Stimulated activated CD8-positive, alpha-beta memory T cell treated with anti-CD3 and anti-CD28 coated beads, Interleukin-2, amount 100 ng/mL, for 48 hours (primary cell): ENCODE measurements around the gene ZNF394.

Experiments
- DNase-seq, 2 donors: peaks; one replicate each; pipeline ENCODE4 v3.0.0-alpha.2; 2020; ENCODE audit warnings: low read depth in 2 of 2

ZNF394 gene

DNA sequence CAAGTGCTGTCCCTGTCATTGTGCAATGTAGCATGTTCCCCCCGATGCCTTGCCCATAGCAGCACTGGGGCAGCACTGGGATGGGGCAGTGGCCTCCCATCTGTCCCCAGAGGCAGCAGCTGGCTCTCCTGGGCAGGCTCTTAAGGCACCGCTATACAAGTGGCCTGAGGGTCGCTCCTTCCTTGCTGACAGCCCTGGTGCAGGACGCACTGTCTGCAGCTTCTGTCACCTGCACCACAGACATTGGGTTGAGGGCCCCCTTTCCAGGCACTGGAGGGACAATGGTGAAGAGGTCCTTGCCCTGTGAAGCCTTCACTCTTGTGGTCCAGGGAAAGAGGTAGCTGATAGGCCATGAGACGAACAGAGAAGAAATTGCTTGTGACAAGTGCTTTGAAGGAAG, 50.8 kb downstream of the ZNF394 start:
- no peak for DNase-seq

- no peak for DNase-seq
These were observed 51.2 kb downstream of the ZNF394 start for GRCh38 chr7:99448855-99449254.

- DNase-seq = no peak
These were observed 52.1 kb downstream of the ZNF394 start for GRCh38 chr7:99447943-99448342.

- no peak for DNase-seq
These were observed 54.0 kb downstream of the ZNF394 start for GRCh38 chr7:99446096-99446495.
